Ishikawa (cell line): ENCODE results near the gene COL4A4.

ENCODE experiments used
- CEBPB ChIP-seq: IDR thresholded peaks from 2 replicates; pipeline ENCODE4 v1.6.1; 2012
- CREB1 ChIP-seq: IDR thresholded peaks from 2 replicates; pipeline ENCODE4 v1.6.1; 2012; ENCODE audit warnings: low read depth
- EGR1 ChIP-seq: IDR thresholded peaks from 2 replicates; pipeline ENCODE4 v1.6.1; 2012
- EP300 ChIP-seq: IDR thresholded peaks from 2 replicates; pipeline ENCODE4 v1.6.1; 2012; ENCODE audit warnings: borderline replicate concordance
- FOXM1 ChIP-seq: IDR thresholded peaks from 2 replicates; pipeline ENCODE4 v1.6.1; 2012; ENCODE audit warnings: low read depth, borderline replicate concordance
- MAX ChIP-seq: IDR thresholded peaks from 2 replicates; pipeline ENCODE4 v1.6.1; 2012
- NFIC ChIP-seq: IDR thresholded peaks from 2 replicates; pipeline ENCODE4 v1.6.1; 2012
- RAD21 ChIP-seq: IDR thresholded peaks from 2 replicates; pipeline ENCODE4 v1.6.1; 2012; ENCODE audit warnings: low read depth
- REST ChIP-seq: IDR thresholded peaks from 2 replicates; pipeline ENCODE4 v1.6.1; 2012; ENCODE audit warnings: low read depth, mild to moderate bottlenecking
- TAF1 ChIP-seq: IDR thresholded peaks from 2 replicates; pipeline ENCODE4 v1.6.1; 2012; ENCODE audit warnings: low read depth, mild to moderate bottlenecking
- TEAD4 ChIP-seq: IDR thresholded peaks from 2 replicates; pipeline ENCODE4 v1.6.1; 2012
- YY1 ChIP-seq: IDR thresholded peaks from 2 replicates; pipeline ENCODE4 v1.6.1; 2012; ENCODE audit warnings: low read depth

DNA sequence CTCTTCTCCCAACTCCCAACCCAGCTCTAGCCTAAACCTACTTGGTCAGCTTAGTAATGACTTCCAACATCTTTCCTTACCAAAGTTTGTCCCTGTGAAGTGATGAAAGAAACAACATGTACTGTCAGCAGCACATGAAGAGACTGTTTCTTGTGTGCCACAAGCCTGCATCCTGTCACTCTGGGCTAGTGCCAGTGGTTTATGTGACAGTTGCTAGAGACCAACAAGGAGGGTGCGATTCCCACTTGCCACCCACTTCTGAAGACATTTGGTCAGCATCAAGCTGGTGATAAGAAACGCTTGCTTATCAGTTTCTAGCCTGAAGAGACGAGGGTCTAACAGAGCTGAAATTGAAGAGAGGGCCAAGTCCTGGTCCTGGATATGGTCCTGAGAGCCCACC lies 132.6 kb downstream of the COL4A4 start:
- TF ChIP-seq MAX: no peak
- TF ChIP-seq NFIC: no peak
- TF ChIP-seq EP300: no peak
- no peak for TF ChIP-seq RAD21
- TF ChIP-seq TEAD4: no peak
- TF ChIP-seq REST: no peak
- no peak for TF ChIP-seq EGR1
- TF ChIP-seq FOXM1: no peak
- TF ChIP-seq YY1: no peak
- no peak for TF ChIP-seq CEBPB
- TF ChIP-seq TAF1: no peak
- TF ChIP-seq CREB1: no peak
